Gastrocnemius medialis (tissue), 4 donors: Measurements from ENCODE around the gene DDAH1. TPM values are rescaled to one million over a fixed set of nuclear protein-coding genes. Genes with fewer than 3 reads are reported as not detected.

Source experiments
- ATAC-seq, 2 donors: fragments of 150-250 bp; one replicate each; pipeline ENCODE4 v1.9.1; 2016
- DNase-seq, 2 donors: peaks; one replicate each; pipeline ENCODE4 v3.0.0-alpha.2; 2019
- H3K27ac ChIP-seq, 4 donors: fragments of 200-600 bp; sonication (generic); 1 replicate in 1 of 4; 2 replicates in 3 of 4; pipeline ENCODE4 v1.5.1; 2016 to 2018; ENCODE audit warnings: mild to moderate bottlenecking in 2 of 4, moderate library complexity in 1 of 4
- H3K27me3 ChIP-seq, 3 donors: fragments of 200-600 bp; sonication (generic) in 2 of 3; 1 replicate in 1 of 3; 2 replicates in 2 of 3; pipeline versions ENCODE4 v1.5.1 to v1.6.0; 2016 to 2019; ENCODE audit warnings: mild to moderate bottlenecking in 1 of 3, moderate library complexity in 1 of 3
- H3K36me3 ChIP-seq, 2 donors: fragments of 200-600 bp; sonication (generic) in 1 of 2; one replicate each; pipeline ENCODE4 v1.5.1; 2017 to 2018
- H3K4me1 ChIP-seq, 2 donors: fragments of 200-600 bp; sonication (generic) in 1 of 2; one replicate each; pipeline ENCODE4 v1.5.1; 2016 to 2017; ENCODE audit warnings: mild to moderate bottlenecking in 2 of 2
- H3K4me3 ChIP-seq, 4 donors: fragments of 200-600 bp; sonication (generic) in 3 of 4; 1 replicate in 1 of 4; 2 replicates in 3 of 4; pipeline ENCODE4 v1.5.1; 2016 to 2019; ENCODE audit warnings: mild to moderate bottlenecking in 2 of 4
- H3K9me3 ChIP-seq, 3 donors: fragments of 200-600 bp; sonication (generic) in 2 of 3; 1 replicate in 1 of 3; 2 replicates in 2 of 3; pipeline ENCODE4 v1.5.1; 2016 to 2019
- CTCF ChIP-seq, 5 experiments: fragments of 450-650 bp in 3 of 5; fragments of 200-600 bp in 2 of 5; sonication (generic) in 2 of 5; IDR thresholded peaks in 4 of 5; conservative IDR thresholded peaks in 1 of 5; 1 replicate in 4 of 5; 2 replicates in 1 of 5; pipeline ENCODE4 v1.5.1; 2016 to 2019; ENCODE audit warnings: antibody characterized with exemption in 5 of 5, mild to moderate bottlenecking in 3 of 5, moderate library complexity in 3 of 5
- POLR2A ChIP-seq, 2 donors: fragments of 450-650 bp; IDR thresholded peaks; one replicate each; pipeline ENCODE4 v1.6.1; 2017; ENCODE audit warnings: antibody characterized with exemption in 2 of 2, mild to moderate bottlenecking in 2 of 2, moderate library complexity in 2 of 2
- in situ Hi-C, 4 donors: fragments of 200-750 bp; cut with MboI; loops; one replicate each; pipeline versions ENCODE4 v1.15.0 to v1.8.0; 2017; ENCODE audit warnings: low sequenced_read_pairs in 4 of 4
- intact Hi-C: fragments of 100-400 bp; cut with DNase I; formaldehyde crosslinking; loops from one replicate; pipeline ENCODE4 v1.15.1; 2023; ENCODE audit warnings: low total_unique reads
- total RNA-seq, 4 donors: library from RNA; depleted of rRNA; stranded (reverse); fragments of >200 nt; gene quantifications; one replicate each; pipeline versions ENCODE4 v1.1.0 to v1.2.3, GENCODE V29; 2016

Gene DDAH1
- total RNA-seq, 4 donors from 2014 or later: 5.9 to 28.7 (median 13.2) TPM

GRCh38 chr1:85278853-85279314 is 186.1 kb downstream of the DDAH1 start:
- TF ChIP-seq POLR2A (IDR thresholded peaks at IDR 0.05) (peak in 1 of 2 donors; percentile 27), CTCF (IDR thresholded peaks at IDR 0.05 in 4 of 5, conservative IDR thresholded peaks at IDR 0.05 in 1 of 5) (no peak)
- intact Hi-C loops: loop anchor here (5.0 kb wide), 1 partner anchor 77 kb away; the partner anchor contains the start of gene SYDE2
- Histone ChIP-seq H3K4me3 (no peak overlapping the region), H3K9me3 (no peaks in the 10 kb centered on the region), H3K27ac (peak overlapping the region; percentile 30 to 58 (median 58)), H3K27me3 (no peaks in the 10 kb centered on the region), H3K4me1 (peaks cover 16 to 26% of the 10 kb centered on the region in 2 donors), H3K36me3 (no peaks in the 10 kb centered on the region)
- no peak for DNase-seq
- ATAC-seq: no peak
- in situ Hi-C loops: no loop called here

GRCh38 chr1:85277802-85278201 is 187.2 kb downstream of the DDAH1 start:
- peak overlapping the region in 1 of 4 donors; percentile 58 for H3K27ac ChIP-seq
- H3K36me3 ChIP-seq: no peaks in the 10 kb centered on the region
- TF ChIP-seq CTCF (IDR thresholded peaks at IDR 0.05 in 4 of 5, conservative IDR thresholded peaks at IDR 0.05 in 1 of 5) (no peak), POLR2A (IDR thresholded peaks at IDR 0.05) (no peak)
- H3K4me1 ChIP-seq: peaks cover 23 to 27% of the 10 kb centered on the region in 2 donors
- no peaks in the 10 kb centered on the region for H3K27me3 ChIP-seq
- in situ Hi-C loops (no loop called here), intact Hi-C loops (loop anchor here (5.0 kb wide), 1 partner anchor 76 kb away; the partner anchor contains the start of gene SYDE2)
- no peak overlapping the region for H3K4me3 ChIP-seq
- DNase-seq (no peak), ATAC-seq (no peak)
- H3K9me3 ChIP-seq: no peaks in the 10 kb centered on the region

- no peak for ATAC-seq
- in situ Hi-C loops: no loop called here
- Histone ChIP-seq H3K36me3 (no peaks in the 10 kb centered on the region), H3K27me3 (no peaks in the 10 kb centered on the region), H3K27ac (peak overlapping the region; percentile 96 to 99 (median 98)), H3K9me3 (no peaks in the 10 kb centered on the region), H3K4me1 (peaks cover 23 to 27% of the 10 kb centered on the region in 2 donors), H3K4me3 (peak overlapping the region; percentile 47 to 99 (median 93))
- DNase-seq: no peak
- TF ChIP-seq POLR2A (IDR thresholded peaks at IDR 0.05) (no peak), CTCF (IDR thresholded peaks at IDR 0.05 in 4 of 5, conservative IDR thresholded peaks at IDR 0.05 in 1 of 5) (no peak)
- intact Hi-C loops: loop anchor here (5.0 kb wide), 1 partner anchor 75 kb away; the partner anchor contains the start of gene SYDE2
Measured at GRCh38 chr1:85276978-85277639, 187.8 kb downstream of the DDAH1 start.

GRCh38 chr1:85276215-85276977 is 188.6 kb downstream of the DDAH1 start, which contains the start of gene BCL10:
Gene BCL10, minus strand, starts transcription at chr1:85276632. Its CDS starts 280 bp downstream, at chr1:85276352.
- Histone ChIP-seq H3K36me3 (no peaks in the 10 kb centered on the region), H3K9me3 (no peaks in the 10 kb centered on the region), H3K4me3 (peak within 1 kb of the TSS; percentile 83 to 99 (median 93)), H3K4me1 (peaks cover 23 to 27% of the 10 kb centered on the region in 2 donors), H3K27me3 (no peaks in the 10 kb centered on the region), H3K27ac (peak within 1 kb of the TSS; percentile 96 to 99 (median 98))
- TF ChIP-seq POLR2A (IDR thresholded peaks at IDR 0.05) (peak; percentile 91 to 92), CTCF (IDR thresholded peaks at IDR 0.05 in 4 of 5, conservative IDR thresholded peaks at IDR 0.05 in 1 of 5) (no peak)
- DNase-seq (peak; percentile 97 to 98), ATAC-seq (peak; percentile 84 to 87)
- intact Hi-C loops (loop anchor here (5.0 kb wide), 1 partner anchor 74 kb away; the partner anchor contains the start of gene SYDE2), in situ Hi-C loops (no loop called here)
